UCSD-AML1 (cell line): ENCODE results near the gene MOB3B.

Experiments used
- DNase-seq: peaks from one replicate; lab custom pipeline; 2025; ENCODE audit not compliant: unreplicated experiment; lab: John Stamatoyannopoulos, UW

The MOB3B gene

DNA sequence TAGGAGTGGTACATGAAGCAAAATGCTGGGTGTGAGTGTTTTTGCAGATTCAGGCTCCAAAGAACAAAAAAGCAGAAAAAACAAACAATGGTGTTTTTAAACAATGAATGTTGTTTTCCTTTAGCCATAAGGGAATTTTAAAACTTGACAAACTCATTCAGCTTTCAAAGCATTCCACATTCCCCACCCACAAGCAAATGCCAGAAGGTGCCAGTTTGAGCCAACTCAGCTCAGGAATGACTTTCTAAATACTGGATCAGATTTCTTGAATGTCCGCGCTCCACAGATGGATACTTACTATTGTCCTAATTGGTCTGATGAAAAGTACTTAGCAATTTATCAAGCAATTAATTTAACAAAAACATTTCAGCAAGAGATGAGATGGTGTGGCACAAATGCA lies 12.9 kb upstream of the MOB3B start:
- DNase-seq, result no peak

DNA sequence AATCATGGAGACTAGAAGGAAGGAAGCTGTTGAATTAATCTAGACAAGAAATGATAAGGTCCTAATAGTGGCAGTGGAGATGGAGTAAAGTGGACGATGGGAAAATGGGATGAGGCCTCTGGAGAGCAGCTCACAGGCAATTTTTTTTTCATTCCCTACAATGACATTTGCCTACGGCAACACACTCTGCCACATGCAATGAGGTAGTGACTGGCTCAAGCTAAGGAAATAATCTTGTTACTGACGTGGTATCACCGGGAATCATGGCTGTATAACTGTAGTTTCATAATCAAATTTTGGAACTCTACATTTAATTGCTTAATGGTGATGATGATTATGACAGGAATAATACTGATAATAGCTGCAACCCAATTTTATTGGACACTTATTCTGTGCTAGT lies 12.1 kb upstream of the MOB3B start:
- DNase-seq, result no peak

DNA sequence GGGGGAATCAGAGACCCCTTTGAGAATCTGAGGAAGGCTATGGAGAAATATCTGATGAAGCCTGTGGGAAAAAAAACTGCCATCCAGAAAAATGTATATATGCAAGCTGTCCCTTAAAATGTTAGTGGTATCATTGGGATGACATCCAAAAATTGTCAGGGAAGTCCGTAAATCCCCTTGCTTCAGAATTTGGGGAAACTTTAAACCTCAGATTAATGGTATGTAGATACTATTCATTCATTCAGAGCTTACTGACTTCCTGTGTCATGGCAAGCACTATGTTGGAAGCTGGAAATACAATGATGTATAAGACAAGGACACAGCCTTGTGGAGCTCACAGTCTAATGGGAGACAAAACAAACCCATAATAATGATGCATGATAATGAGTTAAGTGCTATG lies 10.9 kb upstream of the MOB3B start:
- DNase-seq, result no peak

DNA sequence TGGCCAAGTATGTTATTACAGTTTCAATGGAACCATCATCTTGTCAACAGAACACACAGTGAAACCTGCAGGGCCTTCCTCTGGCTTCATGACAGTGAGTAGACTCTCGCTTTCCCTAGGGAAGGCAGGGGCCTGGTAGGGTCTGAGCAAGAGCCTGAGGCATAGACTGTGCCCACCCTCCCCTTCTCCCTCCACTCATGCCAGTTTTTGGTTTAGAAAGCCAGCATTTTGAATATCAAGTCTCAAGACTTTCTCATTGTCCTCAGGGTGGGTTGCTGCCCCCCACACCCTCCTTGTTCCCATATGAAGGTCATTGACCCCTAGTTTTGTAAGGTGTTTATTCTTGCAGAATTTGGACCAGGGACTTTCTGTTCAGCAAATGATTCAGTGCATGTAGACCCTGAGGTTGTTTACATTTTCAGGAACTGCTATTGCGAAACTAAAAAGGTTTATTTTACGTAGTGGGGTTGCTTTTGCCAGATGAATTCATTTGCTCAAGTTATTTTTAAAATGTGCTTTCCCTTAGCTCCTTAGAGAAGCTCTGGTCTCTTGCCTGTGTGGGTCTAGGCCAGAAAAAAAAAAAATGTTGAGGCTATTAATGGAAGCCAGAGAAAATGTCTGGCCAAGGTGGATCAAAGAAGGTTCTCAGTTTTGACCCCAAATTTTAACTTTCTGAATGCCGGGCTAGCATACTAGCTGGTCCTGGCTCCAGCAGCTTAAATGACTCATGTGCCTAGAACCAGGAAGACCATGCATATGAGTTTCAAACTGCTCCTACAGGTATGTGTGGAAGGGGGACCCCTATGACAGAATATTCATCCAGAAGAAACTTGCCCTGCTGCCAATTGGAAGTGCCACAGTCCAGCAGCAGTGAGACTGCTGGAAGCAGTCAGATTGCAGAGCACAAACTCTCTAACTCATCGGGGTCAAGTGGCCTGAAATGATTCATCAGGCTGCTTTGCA lies 10.1 kb upstream of the MOB3B start:
- peak; percentile 8 for DNase-seq

DNA sequence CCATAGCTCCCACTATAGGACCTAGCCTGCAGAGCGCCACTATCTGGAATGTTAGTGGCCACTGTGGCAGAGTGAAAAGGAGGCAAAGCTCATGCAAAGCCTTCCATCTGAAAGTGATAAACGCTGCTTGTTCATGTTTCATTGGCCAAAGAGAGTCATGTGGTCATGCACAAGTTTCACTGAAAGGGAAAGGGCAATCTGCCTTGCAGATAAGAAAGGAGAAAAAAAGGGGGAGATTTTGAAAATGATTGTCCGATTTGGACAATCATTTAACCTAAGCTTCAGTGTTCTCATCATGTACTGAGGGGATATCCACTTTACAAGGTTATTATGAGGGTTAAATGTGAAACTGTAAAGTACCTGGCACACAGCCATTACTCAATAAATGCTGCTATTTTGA lies 9.0 kb upstream of the MOB3B start:
- no peak for DNase-seq

DNA sequence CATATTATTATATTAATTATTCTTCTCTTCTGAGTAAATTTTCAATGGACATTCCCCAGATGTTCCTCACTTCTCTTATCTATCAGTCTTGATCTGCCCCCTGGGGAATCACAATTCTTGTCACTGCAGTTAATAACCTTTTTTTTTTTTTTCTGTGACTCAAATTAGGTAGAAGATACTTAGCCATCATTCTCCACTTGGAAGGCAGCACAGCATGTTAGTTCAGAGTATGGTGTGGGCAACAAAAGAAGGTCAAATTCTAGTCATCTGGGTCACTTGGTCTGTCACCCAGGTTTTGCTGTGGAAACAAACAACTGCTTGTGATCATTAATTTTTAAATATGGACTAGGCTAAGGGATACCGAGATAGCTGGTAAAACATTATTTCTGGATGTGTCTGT lies 8.1 kb upstream of the MOB3B start:
- no peak for DNase-seq

DNA sequence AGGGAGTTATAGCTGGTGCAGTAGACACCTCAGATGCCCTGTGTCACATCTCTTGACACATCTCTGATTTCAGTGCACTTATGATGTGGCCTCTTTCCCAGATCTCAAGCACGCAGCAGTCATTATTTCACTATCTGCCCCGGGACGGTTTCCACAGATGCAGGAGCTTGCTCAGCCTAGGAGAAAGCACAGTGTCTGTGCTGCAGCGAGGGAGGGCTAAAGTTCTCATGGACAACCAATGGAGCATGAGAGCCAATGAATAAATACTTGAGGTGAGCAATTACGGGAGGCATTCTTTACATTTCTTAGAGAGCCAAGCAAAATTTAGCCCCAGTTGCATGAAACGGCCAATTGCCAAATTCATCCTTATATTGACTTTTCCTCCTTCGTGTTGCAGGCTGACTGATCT lies 7.4 kb upstream of the MOB3B start:
- DNase-seq, result no peak

DNA sequence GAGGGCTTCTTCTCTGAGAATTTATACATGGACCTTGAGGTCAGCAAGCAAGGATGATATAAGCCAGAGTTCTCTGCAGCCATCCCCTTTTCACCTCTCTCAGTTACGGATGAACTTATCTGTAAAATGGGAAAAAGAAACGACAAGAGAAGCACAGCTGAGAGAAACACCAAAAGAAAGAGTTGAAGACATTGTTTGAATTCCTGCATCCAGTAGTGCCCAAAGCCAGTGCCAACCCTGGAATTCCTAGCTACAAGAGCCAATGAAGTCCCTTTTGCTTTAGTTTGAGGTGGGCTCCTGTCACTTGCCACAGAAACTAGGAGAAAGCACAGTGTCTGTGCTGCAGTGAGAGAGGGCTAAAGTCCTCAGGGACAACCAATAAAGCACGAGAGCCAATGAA lies 6.6 kb upstream of the MOB3B start:
- no peak for DNase-seq

DNA sequence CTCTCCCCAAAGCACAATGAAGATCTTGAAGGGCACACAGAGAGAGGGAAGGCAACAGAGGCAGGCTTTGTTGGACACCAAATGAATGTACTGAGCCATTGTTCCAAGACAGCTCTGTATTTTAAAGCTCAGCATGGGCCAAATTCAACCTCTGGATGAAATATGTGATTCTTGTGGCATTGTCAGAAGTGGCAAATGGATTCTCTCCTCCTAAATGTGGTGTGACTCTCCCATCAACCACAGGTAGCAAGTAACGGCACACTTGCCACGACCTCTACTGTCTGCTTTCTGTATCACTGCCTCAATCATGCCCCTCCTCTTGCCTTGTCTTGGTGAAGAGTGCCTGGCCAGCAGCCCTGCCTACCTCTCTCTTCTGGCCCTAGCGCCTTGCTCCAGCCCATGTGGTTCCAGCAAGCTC lies 6.1 kb upstream of the MOB3B start:
- peak; percentile 6 for DNase-seq

DNA sequence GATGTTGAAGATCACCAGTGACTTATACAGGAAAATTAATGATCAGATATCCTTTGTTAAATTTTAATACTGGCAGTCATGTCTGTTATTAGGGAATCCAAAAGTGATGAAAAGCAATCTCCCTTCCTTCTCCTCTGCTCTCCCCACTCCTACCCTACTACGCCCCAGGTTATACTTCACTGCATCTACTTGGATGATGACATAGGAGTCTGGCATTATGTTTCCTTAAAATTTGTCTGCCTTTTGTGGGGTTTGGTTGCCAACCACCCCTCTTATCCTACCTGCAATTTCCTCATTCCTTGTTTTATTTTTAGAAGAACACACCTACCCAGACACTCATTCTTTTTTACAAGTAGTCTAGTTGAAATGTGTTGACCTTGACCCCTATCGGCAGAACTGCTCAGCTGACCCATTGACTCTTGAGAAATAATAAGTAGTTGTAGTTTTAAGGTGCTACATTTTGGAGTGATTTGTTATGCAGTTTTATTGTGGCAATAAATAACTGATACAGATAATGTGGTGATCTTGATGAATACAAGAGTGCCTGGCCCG lies 5.1 kb upstream of the MOB3B start:
- no peak for DNase-seq

DNA sequence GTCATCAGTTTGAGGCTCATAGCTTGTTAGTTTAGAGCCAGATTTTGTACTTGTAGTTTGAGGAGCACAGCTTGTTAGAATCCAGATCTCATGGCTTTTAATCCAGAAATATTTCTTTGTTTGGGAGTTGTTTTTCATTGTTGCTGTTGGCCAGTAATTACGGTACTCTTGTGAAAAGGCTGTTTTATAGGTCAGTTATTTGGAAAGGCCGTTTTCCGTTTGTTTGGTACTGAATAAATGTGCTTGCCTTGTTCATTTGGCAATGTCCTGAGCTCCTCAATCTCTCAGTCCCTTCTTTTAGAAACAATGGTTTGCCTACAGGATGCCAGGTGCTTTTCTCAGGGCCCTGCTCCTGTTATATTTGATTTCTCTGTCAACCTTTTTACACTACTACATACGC lies 4.5 kb upstream of the MOB3B start:
- no peak for DNase-seq

DNA sequence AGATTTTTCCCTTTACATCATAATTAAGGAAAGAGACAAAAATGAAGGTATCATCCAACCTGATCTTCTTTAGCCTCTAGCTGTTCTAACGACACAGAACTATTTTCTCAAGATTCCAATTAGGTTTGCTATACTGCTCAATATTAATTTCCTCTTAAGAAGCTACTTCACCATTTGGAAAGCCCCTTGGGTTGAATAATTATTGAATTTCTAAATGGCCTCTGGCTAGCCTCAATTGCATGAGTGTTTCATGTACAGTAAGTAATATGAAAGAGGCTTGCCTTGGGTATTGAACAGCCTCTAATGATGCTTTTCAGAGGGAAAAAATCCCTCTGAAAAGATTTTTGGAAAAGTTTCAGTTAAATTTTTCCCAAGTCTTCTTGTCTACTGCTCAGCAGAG lies 3.7 kb upstream of the MOB3B start:
- no peak for DNase-seq

DNA sequence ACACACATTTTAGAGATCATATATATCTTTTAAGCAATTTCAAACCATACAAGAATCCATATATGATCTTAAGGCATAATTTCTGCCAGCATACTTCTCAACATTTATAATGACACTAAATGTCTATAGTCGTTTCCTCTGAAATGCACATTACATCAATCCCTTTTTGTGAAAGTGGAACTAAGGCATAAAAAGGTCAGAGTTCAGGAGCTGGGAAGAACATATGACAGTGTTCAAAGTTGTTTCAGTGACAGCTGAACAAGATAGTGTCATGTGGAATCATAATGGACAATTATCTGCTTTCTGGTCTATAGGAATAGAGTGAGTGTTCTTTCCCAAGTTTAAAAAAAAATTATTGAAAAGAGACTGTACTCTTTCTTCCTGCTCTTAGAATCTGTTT lies 2.4 kb upstream of the MOB3B start:
- no peak for DNase-seq

DNA sequence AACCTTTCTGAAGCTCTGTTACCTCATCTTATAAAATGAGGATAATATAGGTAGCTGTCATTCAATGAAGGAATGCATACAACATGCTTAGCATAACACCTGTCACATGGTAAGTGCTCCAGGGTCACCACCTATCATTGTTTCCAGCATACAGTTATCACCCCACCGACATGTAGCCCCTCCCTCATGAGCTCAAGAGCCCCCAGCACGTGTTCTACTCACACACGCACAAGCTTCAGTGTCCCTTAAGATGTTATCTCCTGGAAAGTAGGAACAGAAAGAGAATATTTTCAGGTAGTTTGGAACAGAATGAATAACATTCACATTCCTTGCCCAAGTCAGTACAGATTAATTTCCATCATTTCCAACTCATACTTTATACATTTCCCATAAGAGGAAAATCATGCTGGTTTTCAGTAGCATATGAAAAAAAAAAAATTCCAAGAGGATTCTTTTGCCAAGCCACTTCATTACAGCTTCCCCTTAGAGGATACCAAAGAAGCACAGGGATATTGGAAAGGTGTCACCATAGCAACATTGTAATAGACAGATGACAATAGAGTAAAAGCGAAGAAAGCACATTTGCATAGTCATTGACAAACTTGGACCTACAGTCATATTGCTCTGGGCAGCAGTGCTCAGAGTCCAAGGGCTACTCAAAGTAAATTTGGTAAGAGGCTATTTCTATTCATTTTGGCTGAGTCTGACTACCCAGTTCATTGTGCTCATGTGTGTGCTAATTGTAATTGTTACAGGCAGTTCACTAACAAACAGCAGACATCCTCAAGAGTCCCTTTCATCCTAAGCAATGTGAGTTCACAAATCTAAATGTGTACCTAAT lies 1.5 kb upstream of the MOB3B start:
- no peak for DNase-seq

DNA sequence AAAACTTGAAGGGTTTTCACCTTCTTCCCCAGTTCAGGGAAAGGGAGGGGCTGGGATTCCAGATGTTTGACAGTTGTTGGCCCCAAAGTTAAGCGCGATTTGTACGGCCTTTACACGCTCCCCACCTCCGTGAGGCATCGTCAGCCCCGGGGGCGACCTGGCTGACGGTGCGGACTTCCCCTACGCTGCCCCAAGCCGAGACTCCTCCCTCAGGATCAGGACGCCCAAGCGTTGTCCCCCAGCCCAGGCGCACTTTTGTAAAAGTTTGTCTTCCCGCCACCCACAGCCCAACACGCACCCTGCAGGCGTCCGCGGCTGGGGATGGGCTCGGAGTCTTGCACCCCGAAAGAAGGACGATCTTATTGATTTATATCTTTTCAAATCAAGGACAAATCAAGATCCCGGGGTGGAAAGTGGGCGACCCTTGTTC lies 713 bp downstream of the MOB3B start:
- DNase-seq, result peak; percentile 63

DNA sequence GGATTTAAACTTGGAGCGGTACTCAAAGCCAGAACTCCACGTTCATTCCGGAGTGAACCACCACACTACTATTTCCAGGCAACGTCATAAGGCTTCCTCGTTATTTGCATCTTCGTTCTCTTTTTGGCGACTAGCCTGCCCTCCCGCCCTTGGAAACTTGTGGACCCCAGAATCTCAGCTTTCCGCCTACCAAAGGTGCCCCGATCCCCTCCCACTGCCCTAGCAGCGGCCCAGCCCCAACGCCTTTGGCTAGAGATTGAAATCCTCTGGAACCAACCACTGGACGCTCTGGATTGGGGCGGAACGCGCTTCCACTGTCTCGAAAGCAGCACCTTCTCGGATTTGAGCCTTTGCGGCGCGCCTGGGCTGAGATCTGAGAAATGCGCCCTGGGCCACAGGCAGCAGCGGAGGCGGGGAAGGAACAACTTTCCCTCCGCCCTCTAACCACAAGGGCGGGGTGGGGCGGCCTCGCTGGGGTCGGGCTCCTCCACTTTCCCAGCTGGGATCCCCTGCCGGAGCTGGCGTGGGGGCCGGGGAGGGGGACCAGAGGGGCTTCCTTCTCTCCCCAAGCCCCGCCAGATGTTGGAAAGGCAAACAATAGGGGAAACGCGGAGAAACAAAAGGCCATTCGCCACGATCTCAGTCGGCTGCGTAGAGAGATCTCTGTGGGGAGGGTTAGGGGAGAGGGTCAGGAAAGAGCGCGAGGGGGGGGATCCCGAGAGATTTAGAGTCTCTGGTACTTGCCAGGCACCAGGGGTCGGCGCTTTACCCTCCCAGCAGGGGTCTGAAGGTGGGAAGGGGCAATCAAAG lies 1.3 kb downstream of the MOB3B start:
- DNase-seq, result peak; percentile 74

DNA sequence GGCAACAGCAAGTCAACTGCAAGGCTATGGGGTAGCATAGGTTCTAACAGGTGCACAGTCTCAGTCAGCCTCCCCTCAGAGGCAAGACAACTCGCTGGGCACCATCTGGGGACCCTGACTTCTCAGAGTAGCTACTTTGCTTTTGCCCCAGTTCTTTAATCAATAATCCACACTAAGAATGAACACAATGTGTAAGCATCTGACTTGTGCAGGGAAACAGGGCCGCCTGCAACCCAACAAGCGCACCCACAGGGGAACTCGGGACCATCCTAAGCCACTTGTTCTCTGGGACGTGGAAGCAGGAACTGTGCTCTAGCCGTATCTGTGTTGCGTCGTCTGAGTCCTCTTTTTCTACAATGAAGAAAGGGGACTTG lies 1.9 kb downstream of the MOB3B start:
- DNase-seq, result peak; percentile 13

DNA sequence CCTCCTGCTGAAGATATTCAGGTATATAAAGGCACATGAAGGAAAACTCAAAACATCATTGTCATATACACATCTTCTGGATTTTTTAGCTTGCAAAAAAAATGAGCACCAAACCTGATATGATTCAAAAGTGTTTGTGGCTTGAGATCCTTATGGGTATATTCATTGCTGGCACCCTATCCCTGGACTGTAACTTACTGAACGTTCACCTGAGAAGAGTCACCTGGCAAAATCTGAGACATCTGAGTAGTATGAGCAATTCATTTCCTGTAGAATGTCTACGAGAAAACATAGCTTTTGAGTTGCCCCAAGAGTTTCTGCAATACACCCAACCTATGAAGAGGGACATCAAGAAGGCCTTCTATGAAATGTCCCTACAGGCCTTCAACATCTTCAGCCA lies 5.4 kb downstream of the MOB3B start, which contains the start of gene IFNK:
IFNK (plus strand) TSS at position 55 of the 400 bp plus-strand sequence; CDS start at position 102, 47 bp downstream.
- DNase-seq, result no peak

DNA sequence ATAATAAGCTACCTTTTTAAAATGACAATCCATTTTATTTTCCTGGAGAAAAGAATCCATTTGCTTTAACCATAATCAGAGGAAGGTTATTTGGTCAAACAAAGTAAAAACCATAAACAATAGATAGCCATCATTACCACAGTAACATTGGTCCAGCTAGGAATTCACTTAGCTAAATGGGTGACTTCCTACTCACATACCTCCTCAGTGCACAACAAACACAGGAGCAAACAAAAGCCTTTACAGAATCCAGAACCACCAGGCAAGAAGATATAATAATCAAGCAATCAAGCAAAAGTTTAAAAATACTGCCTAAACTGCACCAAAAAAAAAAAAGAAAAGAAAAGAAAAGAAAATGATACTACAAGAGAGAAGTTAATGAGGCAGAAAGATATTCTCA lies 6.5 kb downstream of the MOB3B start:
- DNase-seq, result no peak

DNA sequence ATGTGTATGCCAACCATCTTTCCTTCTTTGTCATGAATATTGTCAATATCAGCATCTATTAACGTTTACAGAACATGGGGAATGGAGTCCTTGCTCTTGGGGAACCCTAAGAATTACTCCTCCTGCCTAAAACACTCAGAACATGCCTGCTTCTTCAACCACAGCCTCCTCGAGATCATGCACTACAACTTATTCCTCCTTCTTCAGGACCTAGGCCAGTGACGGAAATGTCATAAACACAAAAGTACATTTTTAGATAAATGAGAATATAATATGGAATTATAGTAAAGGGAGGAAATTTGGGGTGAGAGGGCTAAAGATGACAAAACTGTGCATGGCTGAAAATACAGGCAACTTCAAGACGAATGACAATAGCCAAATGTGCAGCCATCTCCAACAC lies 8.6 kb downstream of the MOB3B start:
- no peak for DNase-seq
